GM12873 (cell line): ENCODE results near the gene PHF21A.

Experiments
- CTCF ChIP-seq: IDR thresholded peaks from 2 replicates; pipeline ENCODE4 v1.5.1; 2012; ENCODE audit warnings: low read depth, mild to moderate bottlenecking, moderate library complexity, low read length, control low read depth; ENCODE audit not compliant: insufficient read depth; ENCODE audit errors: missing control alignments

PHF21A gene

GRCh38 chr11:45997599-45997998, 123.7 kb downstream of the PHF21A start:
- TF ChIP-seq CTCF = no peak

GRCh38 chr11:45995342-45995734, 125.9 kb downstream of the PHF21A start:
- TF ChIP-seq CTCF = no peak

- no peak for TF ChIP-seq CTCF
These were observed 126.6 kb downstream of the PHF21A start for GRCh38 chr11:45994371-45995341.

GRCh38 chr11:45993531-45994001, 127.7 kb downstream of the PHF21A start:
- no peak for TF ChIP-seq CTCF

- no peak for TF ChIP-seq CTCF
These were observed 132.3 kb downstream of the PHF21A start for GRCh38 chr11:45988921-45989320.

GRCh38 chr11:45985212-45985611, 136.0 kb downstream of the PHF21A start:
- TF ChIP-seq CTCF = no peak

GRCh38 chr11:45984192-45984591, 137.1 kb downstream of the PHF21A start:
- TF ChIP-seq CTCF = no peak
